Measurements from ENCODE around the gene SSTR5.

Gene SSTR5

DNA sequence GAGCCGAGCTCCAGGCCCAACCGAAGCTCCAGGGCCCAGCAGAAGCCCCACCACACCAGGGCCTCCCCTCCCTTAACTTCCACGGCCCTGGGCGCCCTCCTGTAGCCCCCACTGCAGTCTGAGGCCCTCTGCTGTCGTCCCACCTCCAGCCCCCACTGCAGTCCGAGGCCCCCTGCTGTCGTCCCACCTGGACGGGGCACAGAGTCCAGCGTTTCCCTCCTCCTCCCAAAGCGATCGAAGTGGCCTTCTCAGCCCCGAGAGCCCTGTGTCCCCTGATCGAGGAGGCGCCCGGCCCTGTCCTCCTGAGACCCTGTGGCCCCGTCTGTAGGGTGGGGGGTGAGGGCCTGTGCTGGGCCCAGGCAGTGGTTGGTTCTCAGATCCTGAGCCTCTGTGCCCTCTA lies 54.6 kb downstream of the SSTR5 start:
- DNase-seq, result no peak

- no peak for DNase-seq
Measured at GRCh38 chr16:1127971-1128715, 55.6 kb downstream of the SSTR5 start.

DNA sequence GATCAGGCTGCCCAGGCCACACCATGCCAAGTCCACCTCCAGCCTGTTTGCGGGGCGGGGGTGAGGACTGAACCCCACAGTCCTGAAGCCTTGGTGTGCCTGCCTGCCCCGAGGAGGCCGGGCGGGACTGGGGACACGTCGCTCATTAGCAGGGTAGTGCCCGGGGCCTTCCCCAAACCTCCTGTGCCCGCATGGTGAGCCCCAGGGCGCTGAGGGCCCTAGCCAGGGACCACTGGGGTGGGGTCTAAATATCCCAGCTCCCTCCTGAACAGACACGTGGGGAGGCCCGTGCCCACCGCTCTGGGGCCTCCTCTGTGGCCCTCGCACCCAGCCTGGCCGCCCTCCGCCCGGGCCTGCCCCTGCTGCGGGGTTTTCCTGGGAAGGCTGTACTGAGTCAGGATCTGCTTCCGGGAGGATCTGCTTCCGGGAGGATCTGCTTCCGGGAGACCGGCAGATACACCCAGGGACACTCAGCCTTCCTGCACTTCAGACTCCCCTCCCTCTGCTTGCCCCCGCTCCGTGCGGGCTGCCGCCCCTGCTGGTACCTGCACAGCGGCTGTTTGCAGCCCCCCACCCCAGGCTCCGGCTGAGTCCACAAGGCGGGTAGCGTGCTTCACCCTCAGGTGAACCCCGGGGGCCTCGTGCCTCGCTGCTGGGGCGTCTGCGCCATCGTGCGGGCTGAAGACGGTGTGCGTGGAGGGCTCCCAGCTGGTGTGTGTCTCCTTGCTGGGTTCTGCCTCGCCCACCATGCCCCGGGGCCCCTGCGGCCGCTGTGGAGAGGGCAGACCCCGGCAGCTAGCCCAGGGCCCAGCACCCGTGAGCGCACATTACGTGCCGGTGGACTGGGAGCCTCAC lies 56.8 kb downstream of the SSTR5 start:
- no peak for DNase-seq

- DNase-seq, result no peak
Measured at GRCh38 chr16:1130382-1130781, 57.8 kb downstream of the SSTR5 start.
